GM08714 (cell line): ENCODE results near the gene USP20.

Experiments used
- H3K4me3 ChIP-seq: fragments of 200-500 bp; sonication (Bioruptor generic); 2 replicates; pipeline ENCODE4 v1.5.1; 2014; ENCODE audit warnings: mild to moderate bottlenecking, low read length, inconsistent platforms
- ZNF274 ChIP-seq: IDR thresholded peaks from 2 replicates; pipeline ENCODE4 v1.6.1; 2012; ENCODE audit warnings: mild to moderate bottlenecking, low read depth, low read length

USP20 gene

DNA sequence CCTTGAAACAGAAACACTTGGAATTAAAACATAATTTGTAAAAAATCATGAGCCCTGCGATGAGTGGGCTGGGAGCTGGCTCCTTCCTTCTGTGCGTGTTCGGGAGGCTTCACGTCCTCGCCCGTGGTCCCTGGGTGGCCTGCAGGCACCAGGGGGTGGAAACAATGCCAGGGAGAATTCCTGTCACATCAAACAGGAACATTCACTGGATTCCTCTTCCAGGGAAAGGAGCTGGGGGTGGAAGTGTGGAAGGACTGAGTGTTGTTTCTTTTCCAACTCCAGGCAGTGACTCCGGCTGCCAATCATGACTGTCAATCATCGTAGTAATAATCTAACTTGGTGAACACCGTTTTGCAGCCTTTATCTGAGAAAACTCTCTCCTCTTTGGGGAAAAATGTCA lies 21.6 kb upstream of the USP20 start:
- no peak overlapping the region for H3K4me3 ChIP-seq
- no peak for TF ChIP-seq ZNF274

DNA sequence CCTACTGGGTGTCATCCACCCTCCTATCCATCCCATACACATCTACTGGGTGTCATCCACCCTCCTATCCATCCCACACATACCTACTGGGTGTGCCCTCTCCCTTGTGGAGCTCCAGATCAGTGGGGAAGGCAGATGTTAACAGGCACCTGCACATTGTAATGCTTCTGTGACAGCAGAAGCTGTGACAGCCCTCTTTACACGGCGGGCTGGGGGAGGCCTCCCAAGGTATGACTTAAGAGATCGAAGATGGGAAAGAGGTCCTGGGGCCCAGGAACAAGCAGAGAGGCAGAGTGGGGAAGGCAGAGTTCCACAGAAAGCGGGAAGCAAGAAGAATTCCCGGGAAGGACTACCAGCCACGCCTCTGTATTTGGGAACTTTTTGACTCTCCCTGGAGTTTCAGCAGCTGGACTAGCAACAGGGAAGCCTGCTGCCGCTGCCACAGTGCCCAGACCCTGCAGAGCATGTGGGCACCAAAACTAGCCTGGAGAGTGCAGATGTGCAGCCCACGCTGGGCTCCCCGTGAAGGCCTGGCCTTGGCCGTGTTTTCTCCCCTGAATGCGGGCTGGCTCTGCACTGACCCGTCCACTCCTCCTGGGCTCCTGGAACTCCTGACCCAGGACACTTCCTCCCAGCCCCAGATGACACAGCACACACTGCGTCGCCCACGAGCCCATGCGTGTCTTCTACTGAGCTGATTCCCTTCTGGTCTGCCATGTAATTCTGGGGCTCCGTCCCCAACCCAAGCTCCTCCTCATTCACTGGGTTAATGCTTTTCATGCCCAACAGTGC lies 20.6 kb upstream of the USP20 start:
- no peak for TF ChIP-seq ZNF274
- no peak overlapping the region for H3K4me3 ChIP-seq

DNA sequence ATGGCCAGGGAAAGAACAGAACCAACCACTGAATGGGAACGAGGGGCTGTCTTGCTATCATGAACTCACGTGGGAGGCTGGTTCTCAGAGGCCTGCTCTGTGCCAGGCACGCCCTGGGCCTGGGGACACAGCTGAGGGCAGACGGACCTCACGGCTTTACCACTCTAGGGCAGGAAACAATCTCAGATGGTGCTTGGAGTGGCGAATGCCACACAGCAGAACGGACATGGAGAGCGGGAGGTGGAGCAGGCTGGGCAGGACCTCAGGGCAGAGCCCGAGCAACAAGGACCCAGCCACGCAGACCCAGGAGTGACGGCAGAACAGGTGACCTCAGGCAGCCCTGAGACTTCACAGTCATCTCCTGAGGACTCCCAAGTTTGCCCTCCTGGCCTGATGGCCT lies 20.0 kb upstream of the USP20 start:
- no peak for TF ChIP-seq ZNF274
- H3K4me3 ChIP-seq: no peak overlapping the region

- no peak for TF ChIP-seq ZNF274
- no peak overlapping the region for H3K4me3 ChIP-seq
Observed at GRCh38 chr9:129816501-129817435, 18.5 kb upstream of the USP20 start.

DNA sequence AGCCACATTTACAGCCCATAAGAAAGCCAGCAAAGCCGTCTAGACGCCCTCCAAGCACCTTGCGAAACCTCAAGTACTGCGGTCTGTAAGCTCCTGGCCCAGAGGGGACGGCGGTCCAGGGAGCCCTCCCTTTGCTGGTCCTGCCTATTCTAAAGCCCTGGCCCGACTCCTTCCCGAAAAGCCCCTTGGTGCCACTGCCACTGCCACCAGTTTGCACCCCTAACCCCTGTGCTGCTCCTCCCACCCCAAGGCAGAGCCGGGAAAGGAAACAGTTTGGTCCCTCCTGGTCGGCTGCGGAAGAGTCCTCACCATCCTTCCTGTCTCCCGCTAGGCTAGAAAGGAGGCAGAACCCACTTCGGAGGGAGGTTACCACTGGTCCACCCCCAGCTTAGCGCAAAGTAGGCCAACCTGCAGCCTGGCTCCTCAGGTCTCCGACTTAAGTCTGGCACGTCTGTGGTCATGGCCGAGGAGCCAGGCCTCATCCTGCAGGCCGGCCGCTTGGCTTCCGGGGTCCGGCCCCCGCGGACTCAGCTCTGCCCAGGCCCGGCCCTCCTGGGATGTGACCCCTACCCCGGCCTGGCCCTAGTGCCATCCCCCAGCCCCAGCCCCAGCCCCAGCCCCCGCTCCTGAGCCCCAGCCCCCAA lies 12.2 kb upstream of the USP20 start:
- H3K4me3 ChIP-seq: peak overlapping the region; percentile 77
- no peak for TF ChIP-seq ZNF274

GRCh38 chr9:129823542-129823934 lies 11.7 kb upstream of the USP20 start:
- TF ChIP-seq ZNF274: no peak
- H3K4me3 ChIP-seq: peak overlapping the region; percentile 77

GRCh38 chr9:129823935-129824601 lies 11.2 kb upstream of the USP20 start, which contains the start of gene TOR1A:
TOR1A (minus strand) TSS chr9:129824136; CDS start chr9:129824085, 51 bp downstream.
- peak within 1 kb of the TSS; percentile 77 for H3K4me3 ChIP-seq
- no peak for TF ChIP-seq ZNF274

DNA sequence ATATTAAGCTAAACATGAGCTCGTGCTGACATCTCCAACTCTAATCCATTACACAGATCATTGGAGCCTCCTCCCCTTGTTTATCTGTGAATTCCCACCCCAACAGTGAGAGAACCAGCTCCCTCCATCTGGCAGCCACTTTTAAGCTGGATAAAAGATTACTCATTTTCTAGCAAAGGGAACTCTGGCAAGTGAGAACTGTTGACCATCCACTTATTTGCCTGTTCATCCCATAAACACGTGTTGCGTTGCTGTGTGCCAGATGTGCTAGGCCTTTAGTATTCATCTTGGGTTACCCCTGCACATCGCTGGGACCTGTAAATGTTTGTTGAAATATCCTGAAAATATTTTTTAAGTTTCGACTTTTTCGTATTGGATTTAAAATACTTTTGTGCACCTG lies 8.9 kb upstream of the USP20 start:
- no peak overlapping the region for H3K4me3 ChIP-seq
- no peak for TF ChIP-seq ZNF274

DNA sequence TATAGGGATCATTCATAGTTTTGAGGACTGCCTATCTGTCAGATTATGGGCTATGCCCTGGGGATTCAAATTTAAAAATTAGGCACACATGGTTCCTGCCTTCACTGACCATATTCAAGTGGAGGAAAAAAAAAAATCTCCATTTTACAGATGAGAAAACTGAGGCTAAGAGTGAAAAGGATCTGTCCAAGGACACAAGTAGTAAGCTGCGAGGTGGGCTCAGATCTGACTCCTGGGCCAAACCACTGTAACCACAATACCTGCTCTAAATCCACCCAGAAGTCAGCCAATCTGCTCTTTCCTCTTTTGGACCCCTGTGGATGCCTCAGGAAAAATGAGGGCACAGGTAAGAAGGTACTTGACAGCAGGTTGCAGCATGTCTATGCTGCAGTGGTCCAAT lies 8.5 kb upstream of the USP20 start:
- no peak overlapping the region for H3K4me3 ChIP-seq
- no peak for TF ChIP-seq ZNF274

GRCh38 chr9:129828051-129828450 lies 7.2 kb upstream of the USP20 start:
- no peak for TF ChIP-seq ZNF274
- H3K4me3 ChIP-seq: no peak overlapping the region

DNA sequence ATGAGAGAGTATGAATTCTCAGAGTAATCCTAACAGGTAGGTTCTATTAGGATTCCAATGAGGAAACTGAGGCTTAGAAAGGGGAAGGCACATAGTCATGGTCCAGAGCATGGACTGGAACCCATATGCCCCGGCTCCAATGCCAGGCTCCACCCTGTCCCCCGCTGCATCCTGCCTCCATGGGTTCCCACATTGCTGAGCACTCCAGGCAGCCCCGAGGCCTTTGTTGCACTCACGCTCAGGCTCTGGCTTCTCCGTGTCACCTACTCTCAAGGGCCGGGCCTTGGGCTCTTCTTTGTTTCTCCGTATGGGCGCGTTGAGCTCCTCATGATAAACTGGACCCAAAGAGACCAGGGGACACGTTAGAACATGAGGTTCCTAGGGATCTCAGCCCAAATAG lies 6.3 kb upstream of the USP20 start:
- no peak for TF ChIP-seq ZNF274
- no peak overlapping the region for H3K4me3 ChIP-seq

- no peak for TF ChIP-seq ZNF274
Observed at GRCh38 chr9:129832982-129833381, 2.3 kb upstream of the USP20 start.

GRCh38 chr9:129834489-129835127 lies 650 bp upstream of the USP20 start:
- no peak for TF ChIP-seq ZNF274
- H3K4me3 ChIP-seq: peak overlapping the region; percentile 88

More at GRCh38 chr9:129832982-129833381, 2.3 kb upstream of the USP20 start:
- no peak overlapping the region for H3K4me3 ChIP-seq
